ENCODE results near the gene PARM1.

PARM1 gene

DNA sequence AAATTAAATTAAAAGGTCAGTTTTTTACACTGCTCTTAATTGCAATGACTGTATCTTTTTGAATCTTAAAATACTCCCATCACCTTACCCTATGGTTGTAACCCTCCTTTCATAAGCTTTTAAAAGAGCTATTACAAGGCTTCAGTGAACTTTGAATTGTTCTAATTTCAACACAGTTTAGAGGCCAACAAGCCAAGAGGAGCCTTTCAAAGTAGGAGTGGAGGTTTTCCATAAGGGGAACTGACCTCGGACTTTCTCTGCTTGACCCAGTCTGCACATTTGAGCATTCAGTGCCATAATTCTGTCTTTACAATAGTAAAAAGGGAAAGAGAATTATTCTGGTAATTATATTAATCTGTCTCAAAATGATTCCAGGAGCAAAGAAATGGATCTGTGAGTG is 98.9 kb downstream of the PARM1 start:
- no peak for DNase-seq (ENCODE audit: low read depth)

DNA sequence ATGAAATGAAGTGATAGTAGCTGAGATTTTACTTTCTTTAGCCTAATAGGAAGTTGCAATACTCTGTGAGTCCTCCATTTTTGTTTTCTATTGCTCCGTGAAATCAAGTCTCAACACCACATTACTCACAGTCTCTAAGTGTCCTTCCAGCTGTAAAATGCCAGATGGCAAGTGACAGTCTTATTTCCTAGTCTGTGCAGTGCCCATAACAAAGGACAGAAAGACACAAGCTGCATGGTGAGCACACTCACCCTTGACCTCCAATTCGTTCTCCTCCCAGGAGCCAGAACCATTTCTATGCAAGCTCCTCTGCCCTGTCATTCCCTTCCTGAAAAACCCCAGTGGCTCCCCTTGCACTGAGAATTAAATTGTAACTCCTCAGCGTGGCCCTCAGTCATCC is 101.6 kb downstream of the PARM1 start:
- no peak for DNase-seq (ENCODE audit: low read depth)

DNA sequence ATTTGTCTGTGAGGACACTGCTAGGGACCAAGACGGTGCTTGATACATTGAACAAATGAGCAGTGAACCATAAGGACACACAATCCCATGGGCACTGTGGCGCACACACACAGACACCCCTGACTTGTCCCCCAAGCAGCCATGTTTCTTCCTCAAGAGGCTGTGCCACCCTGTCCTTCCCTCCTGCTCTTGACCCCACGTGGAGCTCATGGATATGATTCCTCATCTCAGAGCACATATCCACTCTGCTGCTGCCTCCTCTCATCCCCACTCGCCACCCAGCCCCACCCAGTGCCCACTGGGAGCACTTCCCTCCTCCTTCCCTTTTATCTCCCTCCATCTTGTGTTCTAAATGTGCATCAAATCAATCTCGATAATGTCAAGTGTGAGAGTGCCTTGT is 102.4 kb downstream of the PARM1 start:
- DNase-seq (ENCODE audit: low read depth), result no peak

DNA sequence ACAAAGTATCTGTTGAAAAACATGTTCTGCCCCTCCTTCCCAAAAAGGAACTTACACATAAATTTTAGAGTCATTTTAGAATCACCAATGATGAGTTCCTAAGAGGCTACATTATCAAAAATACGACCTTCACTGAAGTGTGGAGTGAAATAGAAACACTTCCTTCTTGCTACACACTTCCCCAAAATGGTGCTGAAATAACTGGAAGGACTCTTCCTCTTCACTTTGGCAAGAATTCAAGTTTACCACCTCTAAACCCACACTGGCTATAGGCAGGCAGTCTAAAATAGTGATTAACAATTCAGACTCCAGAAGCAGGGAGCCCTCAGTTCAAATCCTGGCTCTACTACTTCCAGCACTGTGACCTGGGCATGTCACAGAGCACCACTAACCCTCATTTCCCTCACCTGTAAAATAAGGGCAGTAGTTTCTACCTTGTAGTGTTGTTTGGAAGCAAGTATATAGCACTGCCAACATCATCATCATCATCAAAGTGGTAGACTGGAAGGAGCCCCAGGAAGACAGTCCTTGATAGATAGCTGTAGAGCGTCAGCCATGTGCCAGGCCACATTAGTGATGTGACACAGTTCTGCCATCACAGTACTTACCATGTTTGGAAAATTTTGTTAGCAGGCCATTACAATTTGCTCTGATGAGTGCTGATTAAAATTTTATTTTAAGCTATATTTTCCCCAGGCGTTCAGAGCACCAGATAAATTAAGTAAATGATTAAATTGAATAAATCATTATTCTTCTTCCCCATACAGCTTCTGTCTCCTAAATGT is 103.3 kb downstream of the PARM1 start:
- DNase-seq (ENCODE audit: low read depth), result no peak

DNA sequence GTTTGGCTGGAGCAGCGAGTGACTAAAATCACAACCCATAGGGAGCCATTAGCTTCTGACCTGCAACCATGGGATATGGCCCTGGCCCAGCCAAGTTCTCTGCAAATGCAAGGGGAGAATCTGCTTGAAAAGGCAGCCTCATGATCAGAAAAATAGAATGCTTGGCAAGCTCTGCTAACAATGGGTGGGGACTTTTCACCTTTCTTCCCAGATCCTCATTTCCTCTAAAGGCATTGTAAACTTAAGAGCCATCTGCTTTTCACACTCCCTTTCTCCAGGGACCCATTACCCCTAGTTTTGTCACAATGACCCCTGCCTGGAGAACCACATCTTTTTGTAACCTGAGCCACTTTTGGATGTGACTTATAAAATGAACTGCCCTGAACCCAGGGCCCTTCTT is 104.3 kb downstream of the PARM1 start:
- no peak for DNase-seq (ENCODE audit: low read depth)

DNA sequence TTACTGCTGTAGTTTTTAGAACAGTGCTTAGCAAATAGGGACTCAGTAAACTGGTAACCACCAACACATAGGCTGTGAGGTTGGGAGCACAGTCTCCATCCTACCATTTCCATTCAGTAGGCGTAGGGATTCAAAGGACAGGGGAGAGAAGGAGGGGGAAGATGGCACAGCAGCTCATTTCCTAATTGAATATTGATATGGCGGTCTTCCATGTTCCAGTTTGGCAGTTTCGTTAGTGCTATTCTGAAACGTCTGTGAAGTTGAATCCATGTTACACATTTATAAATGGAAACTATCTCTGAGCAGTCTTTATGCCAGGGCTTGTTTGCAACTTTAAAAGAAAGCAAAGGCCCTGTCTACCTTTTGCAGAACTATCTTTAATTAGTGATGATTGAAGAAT is 105.5 kb downstream of the PARM1 start:
- no peak for DNase-seq (ENCODE audit: low read depth)

DNA sequence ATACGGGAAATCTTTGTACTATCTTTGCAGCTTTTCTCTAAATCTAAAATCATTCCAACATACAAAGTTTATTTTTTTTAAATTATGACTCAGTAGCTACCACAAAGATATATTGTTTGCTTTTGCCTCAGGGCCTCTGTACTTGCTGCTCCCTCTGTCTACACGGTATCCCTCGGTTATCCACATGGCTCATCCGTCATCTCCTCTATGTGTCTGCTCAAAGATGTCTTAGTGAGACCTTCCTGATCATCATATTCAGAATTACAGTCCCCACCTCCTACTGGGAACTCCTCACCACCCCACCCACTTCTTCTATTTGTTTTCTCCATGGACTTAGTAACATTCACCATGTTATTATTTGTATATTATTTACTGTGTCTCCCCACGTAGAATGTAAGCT is 107.8 kb downstream of the PARM1 start:
- DNase-seq (ENCODE audit: low read depth), result no peak

DNA sequence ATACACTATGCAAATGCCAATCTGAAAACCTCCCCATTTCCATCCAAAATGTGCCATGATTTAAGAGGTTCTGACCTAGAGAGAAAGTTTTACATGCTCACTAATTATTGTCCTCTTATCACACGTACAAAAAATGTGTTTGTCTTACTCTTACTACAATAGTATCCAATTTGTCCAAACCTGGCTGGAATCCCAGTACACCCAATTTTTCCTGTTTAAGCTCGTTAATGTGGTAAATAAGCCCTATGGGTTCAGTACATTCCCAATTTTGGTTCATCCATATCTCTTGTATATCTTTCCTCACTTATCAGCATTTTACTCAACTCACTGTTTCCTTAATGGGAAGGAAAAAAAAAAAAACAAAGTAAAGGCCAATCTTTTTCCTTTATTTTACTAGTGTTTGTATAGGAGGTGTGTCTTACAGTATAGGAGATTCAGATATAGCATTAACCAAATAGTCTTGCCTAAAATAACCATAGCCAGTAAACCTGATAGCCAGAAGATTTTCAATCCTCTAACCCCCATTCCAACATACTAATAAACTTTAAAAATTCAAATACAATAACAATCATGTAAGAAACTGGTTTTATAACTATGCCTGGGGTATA is 109.8 kb downstream of the PARM1 start:
- no peak for DNase-seq (ENCODE audit: low read depth)

DNA sequence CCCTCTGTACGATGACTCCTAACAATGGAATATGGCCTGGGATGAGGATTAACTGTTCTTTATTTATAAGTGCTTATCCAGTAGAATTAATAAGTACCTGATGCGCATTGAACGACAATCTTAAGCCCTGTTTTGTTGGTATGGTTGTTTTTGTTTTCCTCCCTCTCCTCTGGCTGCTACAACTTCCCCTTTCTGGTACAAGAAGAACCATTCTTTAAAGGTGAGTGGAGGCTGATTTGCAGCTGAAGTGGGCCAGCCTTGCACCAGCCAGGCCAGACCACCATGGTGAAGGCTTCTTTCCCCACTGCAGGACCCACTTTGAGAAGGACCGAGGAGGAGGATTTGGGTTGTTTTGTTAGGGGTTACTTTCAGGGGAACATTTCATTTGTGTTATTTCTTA is 113.3 kb downstream of the PARM1 start:
- DNase-seq (ENCODE audit: low read depth), result no peak

DNA sequence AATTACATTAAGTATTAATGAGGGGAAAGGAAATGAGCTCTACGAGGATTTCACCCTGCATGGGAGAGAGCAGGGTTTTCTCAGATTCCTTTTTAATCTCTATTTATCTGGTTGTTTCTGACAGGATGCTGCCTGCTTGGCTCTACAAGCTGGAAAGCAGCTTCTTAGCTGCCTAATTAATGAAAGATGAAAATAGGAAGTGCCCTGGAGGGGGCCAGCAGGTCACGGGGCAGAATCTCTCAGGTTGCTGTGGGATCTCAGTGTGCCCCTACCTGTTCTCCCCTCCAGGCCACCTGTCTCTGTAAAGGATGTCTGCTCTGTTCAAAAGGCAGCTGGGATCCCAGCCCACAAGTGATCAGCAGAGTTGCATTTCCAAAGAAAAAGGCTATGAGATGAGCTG is 113.7 kb downstream of the PARM1 start:
- DNase-seq (ENCODE audit: low read depth), result no peak

DNA sequence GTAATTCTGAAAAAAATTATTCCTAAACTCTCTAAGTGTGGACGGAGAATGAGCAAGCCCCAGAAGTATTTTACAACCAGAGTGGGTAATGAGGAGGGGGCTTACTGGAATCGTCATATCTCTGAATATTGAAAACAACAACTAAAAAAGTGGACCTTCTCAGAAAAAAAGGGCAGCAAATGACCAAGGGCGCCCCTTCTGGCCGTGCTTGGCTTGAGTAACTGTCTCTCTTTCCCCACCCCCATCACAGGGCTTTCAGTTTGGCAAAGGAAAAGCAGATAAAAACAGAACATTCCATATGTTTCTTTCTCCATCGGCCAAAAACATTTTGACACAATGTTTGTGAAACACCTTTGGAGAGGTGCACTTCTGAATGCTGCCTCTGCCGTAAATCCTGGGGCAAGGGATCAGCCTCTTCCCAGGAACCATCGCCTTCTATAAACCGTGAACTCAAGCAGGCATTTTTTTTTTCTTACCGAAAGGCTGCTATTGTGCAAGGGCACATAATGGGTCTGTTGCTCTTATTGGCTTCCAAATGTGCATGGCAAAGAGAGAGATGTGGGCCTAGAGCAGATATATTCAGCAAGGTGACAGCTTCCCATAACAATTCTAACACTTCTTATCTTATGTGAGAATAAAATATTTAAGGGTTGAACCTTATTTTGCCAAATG is 115.4 kb downstream of the PARM1 start:
- no peak for DNase-seq (ENCODE audit: low read depth)

DNA sequence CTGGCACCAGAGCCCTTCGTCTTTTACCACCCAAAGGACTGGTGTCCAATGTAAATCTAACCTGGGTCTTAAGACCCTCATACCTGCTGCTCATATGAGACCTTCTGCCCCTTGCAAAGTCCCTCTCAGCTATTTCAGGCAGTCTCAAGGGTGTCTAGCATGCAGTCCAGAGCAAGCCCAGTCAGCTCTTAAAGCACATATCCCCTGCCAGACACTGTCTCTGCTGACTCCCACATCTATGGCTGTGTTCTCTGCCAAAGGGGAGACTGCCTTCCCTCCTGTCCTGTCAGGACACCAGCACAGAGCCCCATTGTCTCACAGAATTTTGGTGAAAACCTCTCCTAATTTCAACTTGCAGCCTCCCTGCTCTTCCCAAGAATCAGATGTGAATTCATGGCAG is 118.5 kb downstream of the PARM1 start:
- no peak for DNase-seq (ENCODE audit: low read depth)

DNA sequence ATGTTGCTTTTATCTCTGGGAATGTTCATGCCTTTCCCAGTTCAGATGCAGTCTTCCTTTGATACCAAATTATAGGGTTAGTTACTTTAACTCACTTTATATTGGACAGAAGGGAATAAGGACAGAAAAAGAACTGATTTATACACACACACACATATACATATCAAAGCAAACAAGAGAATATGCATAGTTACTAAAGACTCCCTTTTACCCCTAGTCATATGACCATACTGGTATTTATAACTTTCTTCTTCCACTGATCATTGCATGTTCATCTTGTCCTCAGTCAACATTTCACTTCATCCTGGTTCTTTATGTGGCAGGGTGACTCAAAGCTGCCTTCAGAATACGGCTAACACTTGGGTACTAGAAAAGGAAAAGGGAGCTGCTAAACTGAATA is 120.4 kb downstream of the PARM1 start:
- DNase-seq (ENCODE audit: low read depth), result no peak

DNA sequence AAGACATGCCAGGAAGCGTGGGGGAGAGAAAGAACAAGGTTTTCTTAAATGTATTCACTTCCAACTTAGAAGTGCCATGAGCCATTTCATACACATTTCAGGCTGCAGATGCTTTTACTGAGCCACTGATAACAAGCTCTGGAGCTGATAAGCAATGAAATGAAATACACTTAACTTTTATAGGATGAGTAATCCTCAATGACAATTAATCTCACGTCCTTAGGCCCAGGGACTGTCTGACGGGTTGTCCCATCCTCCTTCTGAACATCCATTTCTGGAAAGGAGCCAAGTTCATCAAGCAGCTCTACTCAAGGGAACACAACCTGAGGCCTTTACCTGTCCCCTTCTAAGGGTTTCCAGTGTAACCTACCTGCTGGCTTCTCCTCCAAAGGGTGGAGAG is 121.2 kb downstream of the PARM1 start:
- DNase-seq (ENCODE audit: low read depth), result no peak

DNA sequence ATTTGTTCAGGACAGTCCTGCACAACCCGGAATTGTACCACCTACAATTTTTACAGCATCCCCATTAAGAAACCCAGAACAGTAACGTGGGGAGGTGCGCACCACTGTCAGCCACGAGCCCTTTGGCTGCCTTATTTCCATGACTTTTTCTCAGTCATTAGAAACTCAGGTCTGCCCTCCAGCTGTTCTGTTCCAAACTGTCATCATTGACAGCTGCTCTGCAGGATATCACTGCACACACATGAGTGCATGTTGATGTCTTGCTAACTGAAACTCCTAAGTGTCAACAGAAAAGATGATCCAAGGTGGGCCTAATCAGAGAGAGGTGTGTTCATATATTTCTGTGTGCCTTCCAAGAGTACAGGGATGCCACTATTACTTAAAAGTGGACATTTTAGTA is 123.4 kb downstream of the PARM1 start:
- DNase-seq (ENCODE audit: low read depth), result no peak

DNA sequence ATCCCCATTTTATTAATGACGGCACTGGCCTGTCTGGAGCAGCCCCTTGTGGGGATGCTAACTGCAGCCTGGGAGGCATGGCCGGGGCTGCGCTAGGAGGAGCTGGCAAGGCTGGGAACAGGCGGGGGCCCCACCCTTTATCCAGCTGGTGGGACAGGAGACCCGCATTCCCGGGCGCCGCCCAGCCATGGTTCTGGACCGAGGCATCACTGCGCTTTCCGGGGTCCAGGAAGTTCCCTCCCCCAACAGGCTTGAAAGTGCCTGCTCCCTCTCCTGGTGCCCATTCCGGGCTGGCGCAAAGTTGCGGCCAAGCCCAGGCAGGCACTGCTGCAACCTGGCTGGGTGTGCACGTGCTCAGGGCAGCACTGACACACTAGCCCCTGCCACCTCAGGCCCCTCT is 124.5 kb downstream of the PARM1 start:
- no peak for DNase-seq (ENCODE audit: low read depth)

DNA sequence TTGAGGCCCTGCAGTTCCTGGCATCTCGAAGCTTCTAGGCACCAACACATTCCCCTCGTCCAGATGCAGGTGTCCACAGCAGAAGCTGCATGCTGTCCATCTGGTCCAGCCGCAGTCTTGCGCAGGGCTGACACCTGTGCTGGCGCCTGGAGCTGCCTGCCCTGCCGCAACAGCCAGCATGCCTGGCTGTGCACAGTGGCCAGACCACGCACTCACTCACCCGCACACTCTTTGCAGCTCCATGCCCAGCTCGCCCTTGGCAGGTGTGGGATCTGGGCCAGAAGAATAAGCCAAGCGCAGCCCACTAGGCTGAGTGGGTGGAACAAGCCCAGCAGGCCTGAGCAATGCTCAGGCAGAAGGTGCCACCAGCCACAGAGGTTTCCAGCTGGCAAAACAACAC is 125.6 kb downstream of the PARM1 start:
- no peak for DNase-seq (ENCODE audit: low read depth)

DNA sequence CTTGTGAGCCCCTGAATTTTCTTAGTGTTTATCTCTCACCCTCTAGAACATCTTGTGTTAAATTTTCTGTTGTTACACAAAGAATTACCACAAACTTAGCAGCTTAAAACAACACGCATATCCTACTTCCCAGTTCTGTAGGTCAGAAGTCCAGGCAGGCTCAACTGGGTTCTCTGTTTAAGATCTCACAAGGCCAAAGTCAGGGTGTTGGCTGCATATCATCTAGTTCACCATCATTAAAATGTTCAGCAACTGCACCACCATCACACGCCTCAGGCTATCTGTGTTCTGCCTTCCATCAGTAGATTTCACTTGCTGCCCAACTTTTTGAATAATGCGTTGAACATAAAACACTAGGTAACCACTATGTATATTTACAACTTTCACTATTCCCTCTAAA is 130.5 kb downstream of the PARM1 start:
- DNase-seq (ENCODE audit: low read depth), result no peak

DNA sequence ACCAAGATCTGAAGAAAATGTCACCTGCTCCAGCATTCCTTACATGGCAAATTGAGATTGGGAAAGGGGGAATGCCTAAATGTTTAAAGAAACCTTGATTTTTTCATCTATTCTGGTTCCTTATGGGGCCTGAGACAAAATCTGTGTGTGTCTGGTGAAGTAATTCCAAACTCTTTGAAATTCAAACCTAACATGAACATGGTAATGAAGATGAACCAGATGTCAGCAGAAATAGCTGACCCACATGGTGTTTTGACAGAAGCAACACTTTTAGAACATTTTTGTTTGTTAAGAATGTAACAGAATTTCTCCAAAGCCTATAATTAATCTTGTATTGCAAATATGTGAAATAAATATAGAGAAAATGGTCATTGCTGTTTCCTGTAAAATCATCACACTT is 133.0 kb downstream of the PARM1 start:
- DNase-seq (ENCODE audit: low read depth), result no peak

DNA sequence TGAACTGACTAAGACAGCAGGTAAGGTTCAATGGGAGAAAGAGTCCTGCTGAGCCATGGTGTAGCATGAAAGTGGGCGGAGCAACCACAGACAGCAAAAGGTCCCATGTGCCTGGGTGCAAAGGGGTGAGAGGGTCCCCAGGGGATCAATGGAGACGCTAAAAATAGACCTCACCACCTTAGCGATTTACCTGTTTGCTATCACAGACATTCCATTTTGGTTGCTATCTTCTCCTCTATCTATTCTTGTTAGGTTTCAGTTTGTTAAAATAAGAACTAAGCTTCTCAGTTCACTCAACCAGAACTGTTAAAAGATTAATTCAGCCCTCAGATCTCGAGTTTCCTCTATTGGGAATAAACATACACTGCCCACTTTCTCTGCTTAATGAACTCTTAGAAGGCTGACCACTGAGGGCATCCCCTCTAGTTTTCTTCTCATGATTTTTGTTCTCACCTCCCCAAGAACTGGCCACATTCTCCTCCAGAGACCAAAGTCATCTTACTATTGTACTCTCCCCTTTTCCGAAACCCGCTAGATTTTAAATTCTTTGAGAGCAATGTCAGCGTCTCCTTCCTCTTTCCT is 136.7 kb downstream of the PARM1 start:
- no peak for DNase-seq (ENCODE audit: low read depth)

DNA sequence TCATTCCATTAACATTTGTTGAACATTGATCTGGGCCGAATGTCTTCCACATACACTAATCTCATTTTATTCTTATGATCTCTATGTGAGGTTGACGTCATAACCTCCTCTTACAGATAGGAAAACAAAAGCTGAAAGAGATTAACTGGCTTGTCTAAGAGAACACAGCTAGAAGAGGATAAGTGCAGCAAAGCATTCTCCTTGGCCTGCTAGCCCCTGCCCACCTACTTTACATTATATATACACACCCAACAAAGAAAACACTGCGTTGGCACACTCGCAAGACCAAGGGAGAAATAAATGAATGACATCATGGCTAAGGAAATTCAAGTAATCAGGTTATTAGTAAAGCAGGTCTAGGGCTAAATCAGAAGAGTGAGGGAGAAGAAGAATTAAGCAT is 138.4 kb downstream of the PARM1 start:
- no peak for DNase-seq (ENCODE audit: low read depth)

DNA sequence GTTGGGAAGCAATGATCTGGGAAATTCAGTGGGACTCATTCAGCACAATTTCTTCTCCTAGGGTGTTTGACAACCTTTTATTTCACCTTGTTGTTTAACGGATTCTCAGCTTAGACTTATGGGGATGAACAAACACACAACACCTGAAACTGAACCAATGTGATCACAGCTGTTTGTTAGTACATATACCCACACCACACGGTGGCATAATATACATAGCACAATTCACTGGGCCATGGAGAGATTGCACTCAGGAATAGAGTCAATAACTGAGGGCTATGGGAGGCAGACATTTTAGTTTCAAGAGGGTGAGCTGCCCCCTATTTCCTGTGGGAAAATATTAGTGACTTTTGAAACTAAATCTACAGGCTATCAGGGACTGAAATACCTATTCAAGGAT is 148.0 kb downstream of the PARM1 start:
- DNase-seq (ENCODE audit: low read depth), result no peak

DNA sequence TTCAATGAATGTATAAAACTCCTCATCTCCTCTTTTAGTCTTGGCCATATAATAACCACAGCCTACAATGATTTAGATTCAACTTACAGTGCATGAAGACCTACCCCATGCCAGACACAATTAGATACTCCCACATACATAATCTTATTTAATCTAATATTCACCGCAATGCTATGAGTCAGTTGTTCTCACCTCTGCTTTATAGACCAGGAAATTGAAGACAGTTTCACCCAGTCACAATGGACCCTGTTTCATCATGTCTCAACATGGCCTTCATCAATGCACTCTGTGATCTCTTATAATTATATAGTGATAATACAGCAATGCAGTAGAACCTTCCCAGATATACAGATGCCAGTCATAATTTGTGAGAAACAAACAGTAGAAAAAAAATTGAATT is 148.6 kb downstream of the PARM1 start:
- no peak for DNase-seq (ENCODE audit: low read depth)

Measured in stimulated activated CD8-positive, alpha-beta memory T cell treated with anti-CD3 and anti-CD28 coated beads, Interleukin-15, amount 100 ng/mL, for 1 hour (primary cell).